Sigmoid colon (tissue), 7 donors: Measurements from ENCODE around the gene GRIK5. TPM values are rescaled to one million over a fixed set of nuclear protein-coding genes. Genes with fewer than 3 reads are reported as not detected.

Experiments used
- DNase-seq: peaks from one replicate; pipeline ENCODE4 v3.0.0-alpha.2; 2019
- H3K27ac ChIP-seq, 4 donors: fragments of 200-600 bp; sonication (generic); one replicate each; pipeline ENCODE4 v1.5.1; 2016 to 2019; ENCODE audit warnings: mild to moderate bottlenecking in 1 of 4
- H3K27me3 ChIP-seq, 3 donors: fragments of 200-600 bp; sonication (generic); one replicate each; pipeline ENCODE4 v1.5.1; 2019; ENCODE audit warnings: mild to moderate bottlenecking in 1 of 3
- H3K36me3 ChIP-seq, 4 donors: fragments of 200-600 bp; sonication (generic); one replicate each; pipeline ENCODE4 v1.5.1; 2016 to 2019
- H3K4me1 ChIP-seq, 4 donors: fragments of 200-600 bp; sonication (generic); one replicate each; pipeline ENCODE4 v1.5.1; 2017 to 2019
- H3K4me3 ChIP-seq, 4 donors: fragments of 200-600 bp; sonication (generic); one replicate each; pipeline ENCODE4 v1.5.1; 2017 to 2019; ENCODE audit warnings: mild to moderate bottlenecking in 2 of 4, moderate library complexity in 1 of 4
- H3K9me3 ChIP-seq, 4 donors: fragments of 200-600 bp in 3 of 4; sonication (generic) in 3 of 4; one replicate each; pipeline versions ENCODE4 v1.5.1 to v1.6.1; 2013 to 2019
- CTCF ChIP-seq, 4 experiments: fragments of 450-650 bp in 3 of 4; fragments of 200-600 bp in 1 of 4; IDR thresholded peaks; one replicate each; pipeline ENCODE4 v1.5.1; 2016 to 2019; ENCODE audit warnings: antibody characterized with exemption in 4 of 4, mild to moderate bottlenecking in 3 of 4, moderate library complexity in 2 of 4
- EP300 ChIP-seq, 4 donors: sonication (generic); formaldehyde crosslinking; IDR thresholded peaks; one replicate each; pipeline ENCODE4 v1.6.1; 2017; ENCODE audit warnings: antibody characterized with exemption in 4 of 4
- POLR2A ChIP-seq, 2 donors: fragments of 450-650 bp; IDR thresholded peaks; one replicate each; pipeline ENCODE4 v1.6.1; 2016; ENCODE audit warnings: antibody characterized with exemption in 2 of 2, mild to moderate bottlenecking in 2 of 2, moderate library complexity in 2 of 2
- POLR2AphosphoS5 ChIP-seq, 4 donors: sonication (generic); formaldehyde crosslinking; IDR thresholded peaks; one replicate each; pipeline ENCODE4 v1.6.1; 2017; ENCODE audit warnings: antibody characterized with exemption in 4 of 4
- WGBS, 2 donors: extraction: QIAGEN DNeasy Blood & Tissue Kit; methylation state at CpG; one replicate each; pipeline ENCODE4 v1.1.7; 2013; 5-methylcytosine and 5-hydroxymethylcytosine counted together
- intact Hi-C: fragments of 100-400 bp; cut with DNase I; formaldehyde crosslinking; loops from one replicate; pipeline ENCODE4 v1.15.1; 2023
- polyA plus RNA-seq, 3 donors: library from polyadenylated mRNA; stranded (reverse); fragments of 200-250 nt; gene quantifications; one replicate each; pipeline ENCODE4 v1.2.3, GENCODE V29; 2013
- total RNA-seq, 4 donors: library from RNA; depleted of rRNA; stranded (reverse); fragments of >200 nt; gene quantifications; one replicate each; pipeline ENCODE4 v1.1.0, GENCODE V29; 2016
- donor health status: healthy with polysubstance abuse.
- donor health status: Bipolar disorder and iron deficiency.
- donor health status: healthy.

The GRIK5 gene
- total and polyA plus RNA-seq, 7 donors: under 0.01 to 23.3 (median 10.3) TPM; not detected in 1

GRCh38 chr19:42093505-42093904, 23.5 kb upstream of the GRIK5 start:
- 40 to 72% methylated on average over 4 of the region's 4 CpGs for WGBS, 2 donors
- TF ChIP-seq EP300 (IDR thresholded peaks at IDR 0.05) (no peak), POLR2A (IDR thresholded peaks at IDR 0.05) (no peak), POLR2AphosphoS5 (IDR thresholded peaks at IDR 0.05) (no peak), CTCF (IDR thresholded peaks at IDR 0.05) (no peak)
- DNase-seq: no peak

GRCh38 chr19:42092350-42092749, 22.3 kb upstream of the GRIK5 start:
- peak overlapping the region in 3 of 4 donors; percentile 5 to 27 (median 14) for H3K27ac ChIP-seq

More at GRCh38 chr19:42093505-42093904, 23.5 kb upstream of the GRIK5 start:
- Histone ChIP-seq H3K36me3 (no peaks in the 10 kb centered on the region), H3K4me3 (no peak overlapping the region), H3K27me3 (no peaks in the 10 kb centered on the region), H3K9me3 (no peaks in the 10 kb centered on the region), H3K4me1 (peaks cover 0 to 48% (median 42%) of the 10 kb centered on the region in 4 donors), H3K27ac (no peak overlapping the region)
- intact Hi-C loops: no loop called here

GRCh38 chr19:42091742-42092141, 21.7 kb upstream of the GRIK5 start:
- Histone ChIP-seq H3K27me3 (no peaks in the 10 kb centered on the region), H3K4me1 (peaks cover 0 to 54% (median 45%) of the 10 kb centered on the region in 4 donors), H3K9me3 (no peaks in the 10 kb centered on the region), H3K36me3 (no peaks in the 10 kb centered on the region), H3K27ac (peak overlapping the region in 3 of 4 donors; percentile 5 to 27 (median 14)), H3K4me3 (no peak overlapping the region)
- intact Hi-C loops: no loop called here
- no peak for DNase-seq
- 29 to 60% methylated on average over 10 of the region's 10 CpGs for WGBS, 2 donors
- TF ChIP-seq EP300 (IDR thresholded peaks at IDR 0.05) (no peak), POLR2A (IDR thresholded peaks at IDR 0.05) (no peak), CTCF (IDR thresholded peaks at IDR 0.05) (no peak), POLR2AphosphoS5 (IDR thresholded peaks at IDR 0.05) (no peak)

More at GRCh38 chr19:42092350-42092749, 22.3 kb upstream of the GRIK5 start:
- WGBS, 2 donors: 17 to 30% methylated on average over 5 of the region's 5 CpGs
- Histone ChIP-seq H3K9me3 (no peaks in the 10 kb centered on the region), H3K4me1 (peaks cover 0 to 54% (median 45%) of the 10 kb centered on the region in 4 donors), H3K27me3 (no peaks in the 10 kb centered on the region), H3K36me3 (no peaks in the 10 kb centered on the region), H3K4me3 (no peak overlapping the region)
- intact Hi-C loops: no loop called here
- peak in 2 of 4 donors; percentile 12 to 51 for TF ChIP-seq POLR2AphosphoS5 (IDR thresholded peaks at IDR 0.05)
- peak in 2 of 4 experiments; percentile 16 to 20 for TF ChIP-seq CTCF (IDR thresholded peaks at IDR 0.05)
- no peak for TF ChIP-seq POLR2A (IDR thresholded peaks at IDR 0.05)
- no peak for DNase-seq

GRCh38 chr19:42091300-42091699, 21.3 kb upstream of the GRIK5 start:
- no peak for TF ChIP-seq CTCF (IDR thresholded peaks at IDR 0.05)
- TF ChIP-seq EP300 (IDR thresholded peaks at IDR 0.05): no peak
- TF ChIP-seq POLR2A (IDR thresholded peaks at IDR 0.05): no peak
- TF ChIP-seq POLR2AphosphoS5 (IDR thresholded peaks at IDR 0.05): no peak
- no peaks in the 10 kb centered on the region for H3K9me3 ChIP-seq
- peak overlapping the region in 1 of 4 donors; percentile 14 for H3K27ac ChIP-seq
- intact Hi-C loops: no loop called here
- H3K4me3 ChIP-seq: no peak overlapping the region
- H3K27me3 ChIP-seq: no peaks in the 10 kb centered on the region
- H3K4me1 ChIP-seq: peaks cover 0 to 50% (median 42%) of the 10 kb centered on the region in 4 donors
- 85 to 92% methylated on average over 13 of the region's 13 CpGs for WGBS, 2 donors
- H3K36me3 ChIP-seq: no peaks in the 10 kb centered on the region
- DNase-seq: no peak

- intact Hi-C loops: no loop called here
- Histone ChIP-seq H3K4me3 (no peak overlapping the region), H3K27ac (no peak overlapping the region), H3K4me1 (peaks cover 0 to 45% (median 36%) of the 10 kb centered on the region in 4 donors), H3K27me3 (no peaks in the 10 kb centered on the region), H3K36me3 (no peaks in the 10 kb centered on the region), H3K9me3 (no peaks in the 10 kb centered on the region)
- TF ChIP-seq POLR2A (IDR thresholded peaks at IDR 0.05) (no peak), POLR2AphosphoS5 (IDR thresholded peaks at IDR 0.05) (no peak), CTCF (IDR thresholded peaks at IDR 0.05) (no peak), EP300 (IDR thresholded peaks at IDR 0.05) (no peak)
- WGBS, 2 donors: 45 to 62% methylated on average over 9 of the region's 9 CpGs
- DNase-seq: no peak
Measured at GRCh38 chr19:42090672-42091071, 20.7 kb upstream of the GRIK5 start.
